Coronary artery (tissue), 2 donors: ENCODE results near the gene FDX2.
A peak's percentile ranks its signal among the peaks of the same experiment; 100 is the strongest.

Source experiments
- DNase-seq: peaks from one replicate; pipeline ENCODE4 v3.0.0-alpha.2; 2017; ENCODE audit warnings: low spot score
- H3K27ac ChIP-seq, 2 donors: fragments of 200-600 bp; sonication (generic); one replicate each; pipeline ENCODE4 v1.5.1; 2016 to 2019
- H3K4me3 ChIP-seq: fragments of 200-600 bp; sonication (generic); 2 replicates; pipeline ENCODE4 v1.5.1; 2016; ENCODE audit warnings: mild to moderate bottlenecking, moderate library complexity
- TF ChIP-seq, protein P1 (sequence below): fragments of 200-600 bp; sonication (generic); IDR thresholded peaks from one replicate; pipeline ENCODE4 v1.5.1; 2019; ENCODE audit warnings: antibody characterized with exemption

The FDX2 gene

GRCh38 chr19:10315335-10316214 lies at the start of gene FDX2:
FDX2 (minus strand) TSS chr19:10316015; CDS start chr19:10315996, 19 bp downstream.
- no peak for DNase-seq

DNA sequence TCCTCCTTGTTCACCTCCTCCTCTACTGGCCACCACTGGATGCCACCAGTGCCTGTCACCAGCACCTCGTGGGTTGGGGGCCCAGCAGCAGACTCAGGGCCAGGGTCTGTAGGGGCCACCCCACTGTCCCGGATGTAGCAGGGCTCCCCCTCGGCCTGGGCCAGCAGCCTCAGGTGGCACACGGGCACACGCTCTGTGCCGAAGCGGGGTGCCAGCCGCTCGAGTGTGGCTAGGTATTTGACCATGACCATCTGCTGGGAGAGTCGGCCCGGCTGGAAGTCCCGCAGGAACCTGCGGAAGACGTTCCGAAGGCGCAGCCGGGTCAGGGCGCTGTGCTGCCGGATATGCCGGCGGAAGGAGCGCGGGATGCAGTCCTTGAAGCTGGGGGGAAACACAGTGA lies 49.7 kb upstream of the FDX2 start:
- TF ChIP-seq, protein P1, sequence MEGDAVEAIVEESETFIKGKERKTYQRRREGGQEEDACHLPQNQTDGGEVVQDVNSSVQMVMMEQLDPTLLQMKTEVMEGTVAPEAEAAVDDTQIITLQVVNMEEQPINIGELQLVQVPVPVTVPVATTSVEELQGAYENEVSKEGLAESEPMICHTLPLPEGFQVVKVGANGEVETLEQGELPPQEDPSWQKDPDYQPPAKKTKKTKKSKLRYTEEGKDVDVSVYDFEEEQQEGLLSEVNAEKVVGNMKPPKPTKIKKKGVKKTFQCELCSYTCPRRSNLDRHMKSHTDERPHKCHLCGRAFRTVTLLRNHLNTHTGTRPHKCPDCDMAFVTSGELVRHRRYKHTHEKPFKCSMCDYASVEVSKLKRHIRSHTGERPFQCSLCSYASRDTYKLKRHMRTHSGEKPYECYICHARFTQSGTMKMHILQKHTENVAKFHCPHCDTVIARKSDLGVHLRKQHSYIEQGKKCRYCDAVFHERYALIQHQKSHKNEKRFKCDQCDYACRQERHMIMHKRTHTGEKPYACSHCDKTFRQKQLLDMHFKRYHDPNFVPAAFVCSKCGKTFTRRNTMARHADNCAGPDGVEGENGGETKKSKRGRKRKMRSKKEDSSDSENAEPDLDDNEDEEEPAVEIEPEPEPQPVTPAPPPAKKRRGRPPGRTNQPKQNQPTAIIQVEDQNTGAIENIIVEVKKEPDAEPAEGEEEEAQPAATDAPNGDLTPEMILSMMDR: no peak
- no peak for DNase-seq
- no peak overlapping the region for H3K4me3 ChIP-seq
- no peak overlapping the region for H3K27ac ChIP-seq

More at GRCh38 chr19:10315335-10316214, at the start of gene FDX2:
- Histone ChIP-seq H3K27ac (peak within 1 kb of the TSS; percentile 9 to 63), H3K4me3 (peak within 1 kb of the TSS; percentile 85)
- TF ChIP-seq, protein P1: no peak

GRCh38 chr19:10364644-10365043 lies 48.8 kb upstream of the FDX2 start:
- DNase-seq: no peak
- TF ChIP-seq, protein P1: no peak
- Histone ChIP-seq H3K4me3 (no peak overlapping the region), H3K27ac (no peak overlapping the region)

DNA sequence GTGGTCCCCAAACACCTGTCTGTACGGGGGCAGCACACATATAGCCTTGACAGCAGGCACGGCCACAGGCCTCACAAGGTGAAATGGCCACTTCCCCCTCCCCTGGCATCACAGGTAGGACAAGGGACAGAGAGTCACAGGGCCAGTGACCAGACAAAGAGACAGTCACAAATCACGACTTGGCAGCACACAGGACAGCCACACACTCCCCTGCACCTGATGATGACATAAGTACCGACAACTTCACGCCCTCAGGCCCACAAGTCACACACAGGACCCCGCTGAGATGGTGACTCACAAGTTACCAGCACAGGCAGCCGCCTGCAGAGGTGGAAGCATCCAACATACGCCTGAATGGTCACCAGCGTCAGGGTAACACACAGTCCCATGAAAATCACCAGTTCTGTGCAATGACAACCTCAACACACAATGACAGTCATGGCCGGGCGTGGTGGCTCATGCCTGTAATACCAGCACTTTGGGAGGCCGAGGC lies 48.0 kb upstream of the FDX2 start:
- no peak for DNase-seq
- TF ChIP-seq, protein P1: no peak
- Histone ChIP-seq H3K4me3 (no peak overlapping the region), H3K27ac (no peak overlapping the region)

DNA sequence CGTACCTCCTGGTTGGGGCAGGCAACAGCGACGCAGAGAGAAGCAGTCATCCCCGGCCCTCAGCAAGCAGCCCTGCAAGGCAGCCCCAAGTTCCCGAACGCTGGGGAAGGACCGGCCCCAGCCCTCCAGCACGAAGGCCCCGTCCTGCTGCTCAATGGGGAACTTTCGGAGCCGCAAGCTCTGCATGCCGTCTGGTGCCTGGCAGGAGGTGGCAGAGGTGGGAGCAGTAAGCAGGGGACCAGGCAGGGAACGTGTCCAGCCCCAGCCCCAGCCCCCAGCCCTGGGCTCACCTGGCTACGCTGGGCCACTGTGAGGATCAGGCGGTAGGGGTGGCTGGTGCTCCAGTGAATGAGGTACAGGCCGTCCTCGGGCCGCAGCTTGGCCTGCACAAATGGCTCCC lies 46.4 kb upstream of the FDX2 start:
- no peak for DNase-seq
- Histone ChIP-seq H3K27ac (no peak overlapping the region), H3K4me3 (no peak overlapping the region)
- TF ChIP-seq, protein P1: no peak

GRCh38 chr19:10361569-10362011 lies 45.8 kb upstream of the FDX2 start:
- no peak for DNase-seq
- H3K27ac ChIP-seq: no peak overlapping the region
- no peak overlapping the region for H3K4me3 ChIP-seq
- TF ChIP-seq, protein P1: no peak

DNA sequence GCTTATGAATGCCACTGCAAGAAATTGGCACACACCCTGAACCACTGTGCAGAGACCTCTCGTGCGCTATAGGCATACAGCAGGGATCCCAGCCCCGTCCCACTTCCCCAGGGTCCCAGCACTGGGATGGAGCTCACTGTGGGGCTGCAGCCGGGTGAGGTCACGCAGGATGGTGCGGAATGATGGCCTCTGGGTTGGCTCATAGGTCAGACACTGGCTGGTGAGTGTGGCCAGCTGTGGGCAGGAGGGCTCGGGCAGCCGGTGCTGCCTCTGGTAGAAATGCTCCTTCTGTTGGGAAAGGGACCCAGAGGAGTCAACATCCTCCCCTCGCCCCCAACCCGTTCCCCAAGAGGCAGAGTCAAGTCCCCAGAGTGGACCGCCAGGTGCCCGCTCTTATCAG lies 40.6 kb upstream of the FDX2 start:
- DNase-seq: no peak
- TF ChIP-seq, protein P1: no peak
- H3K27ac ChIP-seq: no peak overlapping the region
- H3K4me3 ChIP-seq: no peak overlapping the region
